A549 (cell line): ENCODE measurements around the gene CARD14.

Source experiments
- POLR2A ChIP-seq: IDR thresholded peaks from 2 replicates; pipeline ENCODE4 v1.6.1; 2012; ENCODE audit warnings: mild to moderate bottlenecking, low read length
- TF ChIP-seq, protein P1 (sequence below): IDR thresholded peaks from 2 replicates; pipeline ENCODE4 v1.6.1; 2012

GRCh38 chr17:80138856-80139426, 30.9 kb upstream of the CARD14 start:
- TF ChIP-seq, protein P1, sequence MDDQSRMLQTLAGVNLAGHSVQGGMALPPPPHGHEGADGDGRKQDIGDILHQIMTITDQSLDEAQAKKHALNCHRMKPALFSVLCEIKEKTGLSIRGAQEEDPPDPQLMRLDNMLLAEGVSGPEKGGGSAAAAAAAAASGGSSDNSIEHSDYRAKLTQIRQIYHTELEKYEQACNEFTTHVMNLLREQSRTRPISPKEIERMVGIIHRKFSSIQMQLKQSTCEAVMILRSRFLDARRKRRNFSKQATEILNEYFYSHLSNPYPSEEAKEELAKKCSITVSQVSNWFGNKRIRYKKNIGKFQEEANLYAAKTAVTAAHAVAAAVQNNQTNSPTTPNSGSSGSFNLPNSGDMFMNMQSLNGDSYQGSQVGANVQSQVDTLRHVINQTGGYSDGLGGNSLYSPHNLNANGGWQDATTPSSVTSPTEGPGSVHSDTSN: no peak
- TF ChIP-seq POLR2A: no peak
